ENCODE data around the gene PHF3.
"Not testable (repeated sequence)": the region's sequence is repeated elsewhere in the genome, so short reads cannot be mapped to it uniquely, and the experiment has no call there.

The PHF3 gene

GRCh38 chr6:63716169-63716568, 80.6 kb downstream of the PHF3 start:
- no peak overlapping the region for H3K4me3 ChIP-seq (ENCODE audit: control insufficient read depth, low read depth, low read length)
- no peak for TF ChIP-seq CTCF (conservative IDR thresholded peaks at IDR 0.05; ENCODE audit: control insufficient read depth, insufficient read depth, low read depth, low read length)
- no peak for DNase-seq (ENCODE audit: low read depth)

DNA sequence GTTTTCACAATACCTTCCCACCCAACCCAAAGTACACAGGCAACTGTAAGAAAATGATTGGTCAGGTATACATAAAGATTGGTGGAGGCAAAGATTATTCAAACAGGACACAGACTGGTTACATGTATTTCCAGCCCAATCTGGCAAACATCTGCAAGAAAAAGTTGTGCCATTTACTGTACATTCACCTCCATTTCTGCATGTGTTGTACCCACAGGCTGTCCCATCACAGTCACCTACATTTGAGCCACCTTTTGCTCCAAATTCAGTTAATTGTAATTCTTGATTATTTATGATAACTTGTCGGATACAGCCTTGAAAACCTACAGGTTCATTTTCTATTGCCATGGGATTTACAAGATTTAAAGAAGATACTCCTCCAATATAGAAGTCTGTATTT, 85.6 kb downstream of the PHF3 start:
- TF ChIP-seq CTCF (conservative IDR thresholded peaks at IDR 0.05; ENCODE audit: control insufficient read depth, insufficient read depth, low read depth, low read length): no peak
- DNase-seq (ENCODE audit: low read depth): no peak
- no peak overlapping the region for H3K4me3 ChIP-seq (ENCODE audit: control insufficient read depth, low read depth, low read length)

DNA sequence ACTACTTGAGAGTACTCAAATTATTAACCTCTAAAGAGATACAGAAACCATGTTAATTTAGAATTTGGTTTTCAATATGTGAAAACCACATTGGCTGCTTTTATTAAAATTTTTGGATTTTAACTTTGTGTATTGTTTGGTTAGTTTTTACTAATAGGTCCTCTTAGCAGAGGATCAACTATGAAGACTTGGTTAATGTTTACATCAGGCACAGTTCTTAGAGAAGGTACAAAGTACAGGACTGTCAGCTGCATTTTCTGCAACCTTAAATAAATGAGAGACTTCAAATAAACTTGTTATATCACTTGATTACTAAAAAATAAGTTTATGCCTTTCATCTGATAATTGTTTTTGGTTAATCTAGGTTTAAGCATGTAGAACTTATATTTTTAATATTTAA, 89.1 kb downstream of the PHF3 start:
- no peak overlapping the region for H3K4me3 ChIP-seq (ENCODE audit: control insufficient read depth, low read depth, low read length)
- no peak for TF ChIP-seq CTCF (conservative IDR thresholded peaks at IDR 0.05; ENCODE audit: control insufficient read depth, insufficient read depth, low read depth, low read length)

DNA sequence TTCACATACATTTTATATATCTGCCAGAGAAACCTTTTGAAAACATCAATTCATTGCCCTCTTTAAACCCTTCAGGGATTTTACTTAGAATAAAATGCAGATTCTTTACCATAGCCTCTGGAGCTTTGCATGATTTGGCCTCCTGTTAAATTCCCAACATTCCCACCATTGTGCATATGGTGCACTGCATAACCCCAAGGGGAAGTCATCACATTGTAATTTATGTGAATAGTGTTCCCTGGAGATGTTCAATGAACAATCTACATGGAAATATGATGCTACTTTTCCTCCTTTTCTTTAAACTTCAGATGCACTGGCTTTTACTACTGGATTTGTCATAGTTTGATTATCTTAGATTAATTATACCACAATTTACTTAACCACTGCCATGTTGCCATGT, 94.7 kb downstream of the PHF3 start:
- DNase-seq (ENCODE audit: low read depth): peak; percentile 61
- H3K4me3 ChIP-seq (ENCODE audit: control insufficient read depth, low read depth, low read length): no peak overlapping the region
- TF ChIP-seq CTCF (conservative IDR thresholded peaks at IDR 0.05; ENCODE audit: control insufficient read depth, insufficient read depth, low read depth, low read length): no peak

More for the DNA sequence above, 89.1 kb downstream of the PHF3 start:
- DNase-seq (ENCODE audit: low read depth): no peak

DNA sequence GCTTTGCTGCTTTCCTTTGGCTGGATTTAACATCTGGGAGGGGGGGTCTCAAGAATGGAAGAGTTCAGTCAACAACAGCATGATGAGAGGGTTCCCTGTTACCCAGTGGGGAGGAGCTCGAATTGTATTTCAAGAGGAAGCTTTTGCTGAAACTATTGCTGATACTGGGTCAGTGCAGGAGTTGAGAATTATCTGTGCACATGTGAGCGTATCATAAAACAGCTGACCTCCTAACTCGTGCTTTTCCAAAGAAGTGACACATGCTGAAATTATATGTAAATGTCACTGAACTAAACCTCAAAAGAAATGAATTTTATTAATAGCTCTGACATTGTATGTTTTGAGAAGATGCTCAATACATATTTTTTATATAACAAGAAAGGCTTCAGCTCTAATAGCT, 96.3 kb downstream of the PHF3 start:
- peak; percentile 12 for DNase-seq (ENCODE audit: low read depth)
- H3K4me3 ChIP-seq (ENCODE audit: control insufficient read depth, low read depth, low read length): no peak overlapping the region
- no peak for TF ChIP-seq CTCF (conservative IDR thresholded peaks at IDR 0.05; ENCODE audit: control insufficient read depth, insufficient read depth, low read depth, low read length)

DNA sequence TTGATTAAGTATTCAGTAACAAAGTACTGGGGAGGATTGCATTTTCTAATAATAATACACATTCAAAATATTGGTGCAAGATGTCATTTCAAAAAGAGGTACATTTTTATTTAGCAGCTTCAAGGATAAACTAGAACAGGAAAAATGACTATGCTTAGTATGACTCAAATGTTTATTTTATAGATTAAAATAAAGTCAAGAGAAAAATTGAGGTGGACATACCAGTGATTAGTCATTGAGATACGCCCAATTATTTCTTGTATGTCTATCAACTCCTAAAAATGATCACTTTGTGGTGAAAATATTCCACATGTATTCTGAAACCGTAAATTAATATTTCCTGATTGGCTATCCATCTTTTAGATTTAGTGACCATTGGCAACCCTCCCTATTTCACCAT, 96.7 kb downstream of the PHF3 start:
- no peak for TF ChIP-seq CTCF (conservative IDR thresholded peaks at IDR 0.05; ENCODE audit: control insufficient read depth, insufficient read depth, low read depth, low read length)
- DNase-seq (ENCODE audit: low read depth): peak; percentile 40
- no peak overlapping the region for H3K4me3 ChIP-seq (ENCODE audit: control insufficient read depth, low read depth, low read length)

GRCh38 chr6:63734923-63735322, 99.3 kb downstream of the PHF3 start:
- DNase-seq (ENCODE audit: low read depth): no peak
- TF ChIP-seq CTCF (conservative IDR thresholded peaks at IDR 0.05; ENCODE audit: control insufficient read depth, insufficient read depth, low read depth, low read length): no peak
- H3K4me3 ChIP-seq (ENCODE audit: control insufficient read depth, low read depth, low read length): no peak overlapping the region

GRCh38 chr6:63738190-63738589, 102.6 kb downstream of the PHF3 start:
- H3K4me3 ChIP-seq (ENCODE audit: control insufficient read depth, low read depth, low read length); DNase-seq (ENCODE audit: low read depth): not testable (repeated sequence)

All from fibroblast of mammary gland (primary cell).